Measurements from ENCODE around the gene EOLA1.
A peak's percentile ranks its signal among the peaks of the same experiment; 100 is the strongest.
"Not testable (repeated sequence)": the region's sequence is repeated elsewhere in the genome, so short reads cannot be mapped to it uniquely, and the experiment has no call there.

The EOLA1 gene

GRCh38 chrX:149540621-149541520, at the start of gene EOLA1:
TSS of gene EOLA1 (plus strand) at chrX:149541012. CDS start at chrX:149545631, 4,619 bp downstream.
- ATAC-seq (ENCODE audit: low read depth) (peak; percentile 67), DNase-seq (ENCODE audit: low spot score in 2 of 2) (peak; percentile 39 to 69)
- H3K27ac Mint-ChIP-seq, result peak within 1 kb of the TSS; percentile 100
- H3K36me3 Mint-ChIP-seq, result peaks cover 2% of the 10 kb centered on the region
- peaks cover 10% of the 10 kb centered on the region for H3K4me1 Mint-ChIP-seq
- no peaks in the 10 kb centered on the region for H3K27me3 Mint-ChIP-seq
- H3K9me3 Mint-ChIP-seq, result no peaks in the 10 kb centered on the region
- peak within 1 kb of the TSS; percentile 96 for H3K4me3 Mint-ChIP-seq

- no peaks in the 10 kb centered on the region for H3K9me3 Mint-ChIP-seq
- H3K27me3 Mint-ChIP-seq, result no peaks in the 10 kb centered on the region
- ATAC-seq (ENCODE audit: low read depth), result no peak
- no peak overlapping the region for H3K27ac Mint-ChIP-seq
- DNase-seq (ENCODE audit: low spot score in 2 of 2), result no peak
- H3K4me3 Mint-ChIP-seq, result no peak overlapping the region
- H3K4me1 Mint-ChIP-seq, result no peaks in the 10 kb centered on the region
- peaks cover 23% of the 10 kb centered on the region for H3K36me3 Mint-ChIP-seq
Observed at GRCh38 chrX:149491812-149492211, 49.0 kb upstream of the EOLA1 start.

GRCh38 chrX:149493567-149494562, 46.9 kb upstream of the EOLA1 start:
- DNase-seq (ENCODE audit: low spot score in 2 of 2) (no peak), ATAC-seq (ENCODE audit: low read depth) (no peak)
- H3K27ac Mint-ChIP-seq, result no peak overlapping the region
- no peaks in the 10 kb centered on the region for H3K4me1 Mint-ChIP-seq
- H3K4me3 Mint-ChIP-seq, result no peak overlapping the region
- no peaks in the 10 kb centered on the region for H3K27me3 Mint-ChIP-seq
- peaks cover 23% of the 10 kb centered on the region for H3K36me3 Mint-ChIP-seq
- H3K9me3 Mint-ChIP-seq, result no peaks in the 10 kb centered on the region

GRCh38 chrX:149494844-149495565, 45.8 kb upstream of the EOLA1 start:
- H3K27me3 Mint-ChIP-seq, result no peaks in the 10 kb centered on the region
- no peaks in the 10 kb centered on the region for H3K4me1 Mint-ChIP-seq
- H3K27ac Mint-ChIP-seq, result no peak overlapping the region
- H3K4me3 Mint-ChIP-seq, result no peak overlapping the region
- peaks cover 22% of the 10 kb centered on the region for H3K36me3 Mint-ChIP-seq
- DNase-seq (ENCODE audit: low spot score in 2 of 2) (no peak), ATAC-seq (ENCODE audit: low read depth) (no peak)
- no peaks in the 10 kb centered on the region for H3K9me3 Mint-ChIP-seq

- Mint-ChIP-seq H3K9me3 (no peaks in the 10 kb centered on the region), H3K36me3 (peaks cover 19% of the 10 kb centered on the region), H3K27ac (no peak overlapping the region), H3K4me3 (no peak overlapping the region), H3K27me3 (no peaks in the 10 kb centered on the region), H3K4me1 (no peaks in the 10 kb centered on the region)
- DNase-seq (ENCODE audit: low spot score in 2 of 2) (no peak), ATAC-seq (ENCODE audit: low read depth) (no peak)
Observed at GRCh38 chrX:149495573-149496071, 45.2 kb upstream of the EOLA1 start.

- Mint-ChIP-seq H3K27me3 (no peaks in the 10 kb centered on the region), H3K9me3 (no peaks in the 10 kb centered on the region), H3K4me3 (no peak overlapping the region), H3K36me3 (peaks cover 20% of the 10 kb centered on the region), H3K4me1 (peaks cover 4% of the 10 kb centered on the region), H3K27ac (peak overlapping the region; percentile 35)
- no peak for DNase-seq (ENCODE audit: low spot score in 2 of 2)
- ATAC-seq (ENCODE audit: low read depth), result no peak
Observed at GRCh38 chrX:149497054-149497453, 43.8 kb upstream of the EOLA1 start.

- H3K9me3 Mint-ChIP-seq, result no peaks in the 10 kb centered on the region
- peaks cover 4% of the 10 kb centered on the region for H3K4me1 Mint-ChIP-seq
- DNase-seq (ENCODE audit: low spot score in 2 of 2) (no peak), ATAC-seq (ENCODE audit: low read depth) (no peak)
- peaks cover 17% of the 10 kb centered on the region for H3K36me3 Mint-ChIP-seq
- H3K27ac Mint-ChIP-seq, result peak overlapping the region; percentile 17
- no peak overlapping the region for H3K4me3 Mint-ChIP-seq
- no peaks in the 10 kb centered on the region for H3K27me3 Mint-ChIP-seq
Observed at GRCh38 chrX:149497626-149498025, 43.2 kb upstream of the EOLA1 start.

- no peak for DNase-seq (ENCODE audit: low spot score in 2 of 2)
- no peak overlapping the region for H3K27ac Mint-ChIP-seq
- no peaks in the 10 kb centered on the region for H3K9me3 Mint-ChIP-seq
- peaks cover 17% of the 10 kb centered on the region for H3K36me3 Mint-ChIP-seq
- H3K4me3 Mint-ChIP-seq, result no peak overlapping the region
- no peaks in the 10 kb centered on the region for H3K27me3 Mint-ChIP-seq
- H3K4me1 Mint-ChIP-seq, result peaks cover 4% of the 10 kb centered on the region
- no peak for ATAC-seq (ENCODE audit: low read depth)
Observed at GRCh38 chrX:149498767-149499166, 42.0 kb upstream of the EOLA1 start.

GRCh38 chrX:149499766-149500165, 41.0 kb upstream of the EOLA1 start:
- H3K27ac Mint-ChIP-seq, result peak overlapping the region; percentile 90
- H3K27me3 Mint-ChIP-seq, result no peaks in the 10 kb centered on the region
- no peak overlapping the region for H3K4me3 Mint-ChIP-seq
- ATAC-seq (ENCODE audit: low read depth), result no peak
- H3K9me3 Mint-ChIP-seq, result no peaks in the 10 kb centered on the region
- peaks cover 19% of the 10 kb centered on the region for H3K36me3 Mint-ChIP-seq
- DNase-seq (ENCODE audit: low spot score in 2 of 2), result no peak
- H3K4me1 Mint-ChIP-seq, result peaks cover 10% of the 10 kb centered on the region

GRCh38 chrX:149502923-149503322, 37.9 kb upstream of the EOLA1 start:
- peaks cover 11% of the 10 kb centered on the region for H3K4me1 Mint-ChIP-seq
- not testable (repeated sequence) for ATAC-seq (ENCODE audit: low read depth); H3K9me3 Mint-ChIP-seq

GRCh38 chrX:149503446-149503845, 37.4 kb upstream of the EOLA1 start:
- H3K27ac Mint-ChIP-seq, result peak overlapping the region; percentile 100
- H3K9me3 Mint-ChIP-seq, H3K27me3 Mint-ChIP-seq, H3K36me3 Mint-ChIP-seq: not testable (repeated sequence)
- DNase-seq (ENCODE audit: low spot score in 2 of 2), result peak; percentile 53 to 61
- H3K4me1 Mint-ChIP-seq, result peaks cover 11% of the 10 kb centered on the region
- ATAC-seq (ENCODE audit: low read depth), result peak; percentile 67
- H3K4me3 Mint-ChIP-seq, result peak overlapping the region; percentile 95

More at GRCh38 chrX:149502923-149503322, 37.9 kb upstream of the EOLA1 start:
- H3K36me3 Mint-ChIP-seq; DNase-seq (ENCODE audit: low spot score in 2 of 2); H3K4me3 Mint-ChIP-seq; H3K27me3 Mint-ChIP-seq: not testable (repeated sequence)
- H3K27ac Mint-ChIP-seq, result peak overlapping the region; percentile 35

GRCh38 chrX:149504226-149504914, 36.4 kb upstream of the EOLA1 start:
- Mint-ChIP-seq H3K4me3 (peak overlapping the region; percentile 95), H3K36me3 (peaks cover 7% of the 10 kb centered on the region), H3K4me1 (peaks cover 11% of the 10 kb centered on the region), H3K27ac (peak overlapping the region; percentile 100), H3K9me3 (no peaks in the 10 kb centered on the region), H3K27me3 (no peaks in the 10 kb centered on the region)
- peak; percentile 51 to 68 for DNase-seq (ENCODE audit: low spot score in 2 of 2)
- peak; percentile 44 for ATAC-seq (ENCODE audit: low read depth)

Measured in memory B cell (primary cell).